22Rv1 (cell line): ENCODE data around the gene TRIL.

Experiments used
- ZFX ChIP-seq: fragments of 450-650 bp; IDR thresholded peaks from 2 replicates; pipeline ENCODE4 v1.6.1; 2017; ENCODE audit warnings: antibody characterized with exemption, borderline replicate concordance
- TF ChIP-seq, protein P1 (sequence below): fragments of 450-650 bp; IDR thresholded peaks from 2 replicates; pipeline ENCODE4 v1.5.1; 2017; ENCODE audit warnings: mild to moderate bottlenecking

DNA sequence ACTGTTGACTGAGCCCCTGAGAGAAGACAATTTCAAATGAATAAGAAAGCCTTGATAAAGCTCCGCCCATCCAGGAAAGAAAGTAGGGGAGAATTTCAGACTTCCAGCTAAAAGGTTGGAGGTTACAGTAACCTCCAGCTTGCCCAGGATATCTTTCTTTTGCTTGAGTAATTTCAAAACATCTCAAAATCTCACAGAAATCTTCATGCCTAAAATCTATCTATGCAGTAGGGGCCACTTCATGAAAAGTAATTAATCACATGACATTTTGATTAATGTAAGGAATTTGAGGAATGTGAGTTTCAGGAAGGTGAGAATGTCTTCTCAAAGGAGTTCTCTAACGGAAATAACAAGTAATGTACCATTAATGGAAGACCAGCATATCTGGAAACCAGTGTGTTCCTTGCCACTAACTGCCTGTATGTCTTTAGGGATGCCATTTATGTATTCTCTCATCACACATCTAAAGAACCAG lies 24.2 kb downstream of the TRIL start:
- TF ChIP-seq, protein P1, sequence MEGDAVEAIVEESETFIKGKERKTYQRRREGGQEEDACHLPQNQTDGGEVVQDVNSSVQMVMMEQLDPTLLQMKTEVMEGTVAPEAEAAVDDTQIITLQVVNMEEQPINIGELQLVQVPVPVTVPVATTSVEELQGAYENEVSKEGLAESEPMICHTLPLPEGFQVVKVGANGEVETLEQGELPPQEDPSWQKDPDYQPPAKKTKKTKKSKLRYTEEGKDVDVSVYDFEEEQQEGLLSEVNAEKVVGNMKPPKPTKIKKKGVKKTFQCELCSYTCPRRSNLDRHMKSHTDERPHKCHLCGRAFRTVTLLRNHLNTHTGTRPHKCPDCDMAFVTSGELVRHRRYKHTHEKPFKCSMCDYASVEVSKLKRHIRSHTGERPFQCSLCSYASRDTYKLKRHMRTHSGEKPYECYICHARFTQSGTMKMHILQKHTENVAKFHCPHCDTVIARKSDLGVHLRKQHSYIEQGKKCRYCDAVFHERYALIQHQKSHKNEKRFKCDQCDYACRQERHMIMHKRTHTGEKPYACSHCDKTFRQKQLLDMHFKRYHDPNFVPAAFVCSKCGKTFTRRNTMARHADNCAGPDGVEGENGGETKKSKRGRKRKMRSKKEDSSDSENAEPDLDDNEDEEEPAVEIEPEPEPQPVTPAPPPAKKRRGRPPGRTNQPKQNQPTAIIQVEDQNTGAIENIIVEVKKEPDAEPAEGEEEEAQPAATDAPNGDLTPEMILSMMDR: no peak
- no peak for TF ChIP-seq ZFX
